ENCODE data around the gene TPGS1. TPM values are rescaled to one million over a fixed set of nuclear protein-coding genes. Genes with fewer than 3 reads are reported as not detected.

The TPGS1 gene
- total and polyA plus RNA-seq, 2 of the 8 experiments (the other 6 are each of a cell fraction or from before 2014, with no cell fraction given): 9.1 to 10.6 TPM

DNA sequence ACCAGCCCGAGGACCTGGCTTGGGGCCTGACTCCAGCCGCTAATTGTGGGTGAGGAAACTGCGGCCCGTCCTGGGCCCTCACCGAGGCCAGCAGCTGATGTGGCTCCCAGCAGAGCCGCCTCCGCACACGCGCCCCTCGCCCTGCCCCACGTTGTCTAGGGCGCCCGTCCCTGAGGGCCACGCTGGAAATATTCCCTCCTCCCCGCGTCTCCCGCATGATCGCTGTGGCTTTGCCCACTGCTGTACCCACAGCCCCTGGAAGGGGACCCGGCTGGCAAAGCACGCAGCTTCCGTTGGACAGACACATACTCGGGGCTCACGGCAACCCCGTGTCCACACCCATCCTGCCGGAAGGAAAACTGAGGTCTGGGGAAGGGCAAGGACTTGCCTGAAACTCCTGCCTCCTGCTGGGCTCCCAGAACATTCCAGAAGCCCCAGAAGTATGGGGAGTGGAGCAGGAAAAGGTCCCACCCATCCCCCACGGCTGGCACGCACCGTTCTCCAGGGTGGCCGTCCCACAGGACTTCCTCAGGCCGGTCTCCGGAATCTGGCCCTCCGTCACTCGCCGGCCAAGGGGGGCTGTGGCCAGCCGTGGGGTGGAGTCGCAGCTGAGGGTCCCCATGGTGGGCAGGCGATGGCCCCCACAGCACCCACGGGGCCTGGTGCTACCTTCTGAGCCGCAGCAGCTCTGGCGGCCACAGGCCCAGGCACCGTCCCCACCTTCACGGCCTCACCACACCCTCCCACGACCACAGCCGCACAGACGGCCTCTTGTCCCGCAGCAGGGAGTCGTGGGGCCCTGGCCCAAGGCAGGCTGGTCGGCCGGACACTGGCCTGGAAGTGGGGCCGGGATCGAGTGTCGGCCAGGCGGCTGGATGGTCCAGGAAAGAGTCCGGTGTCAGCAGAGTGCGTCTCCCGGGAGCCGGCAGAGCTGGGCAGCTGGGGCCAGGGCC is 32.9 kb upstream of the TPGS1 start (continued):
- TF ChIP-seq CREB1 (IDR thresholded peaks at IDR 0.05): no peak
- TF ChIP-seq TCF12 (IDR thresholded peaks at IDR 0.05; ENCODE audit: low read depth, low read length): no peak
- TF ChIP-seq EGR1 (IDR thresholded peaks at IDR 0.05; ENCODE audit: borderline replicate concordance, low read depth, low read length): no peak
- TF ChIP-seq GABPA (IDR thresholded peaks at IDR 0.05; ENCODE audit: borderline replicate concordance, insufficient read depth, low read length): no peak
